DOHH2 (cell line): ENCODE data around the gene NALCN.

Source experiments
- H3F3A ChIP-seq: fragments of 200-600 bp; sonication (generic), shearing (Covaris generic); 2 replicates; pipeline ENCODE4 v1.6.0; 2016; ENCODE audit warnings: antibody characterized with exemption, mild to moderate bottlenecking; ENCODE audit not compliant: control insufficient read depth, insufficient read depth
- H3K27ac ChIP-seq: fragments of 200-600 bp; sonication (generic); 2 replicates; pipeline ENCODE4 v1.5.1; 2014; ENCODE audit warnings: low read depth, mild to moderate bottlenecking, low read length, moderate library complexity
- H3K27me3 ChIP-seq: fragments of 200-600 bp; sonication (generic); 2 replicates; pipeline ENCODE4 v1.6.1; 2014; ENCODE audit warnings: mild to moderate bottlenecking, low read length, mixed read lengths; ENCODE audit not compliant: control insufficient read depth
- H3K36me3 ChIP-seq: fragments of 200-600 bp; sonication (generic); 2 replicates; pipeline ENCODE4 v1.6.1; 2014; ENCODE audit warnings: mild to moderate bottlenecking, low read length, moderate library complexity, mixed read lengths; ENCODE audit not compliant: control insufficient read depth
- H3K4me1 ChIP-seq: fragments of 200-600 bp; sonication (generic); 2 replicates; pipeline ENCODE4 v1.6.1; 2014; ENCODE audit warnings: mild to moderate bottlenecking, low read length, mixed read lengths; ENCODE audit not compliant: control insufficient read depth
- H3K4me2 ChIP-seq: fragments of 200-600 bp; sonication (generic); 2 replicates; pipeline ENCODE4 v1.6.0; 2014; ENCODE audit warnings: mild to moderate bottlenecking, low read length, moderate library complexity
- H3K4me3 ChIP-seq: fragments of 200-600 bp; sonication (generic); 2 replicates; pipeline ENCODE4 v1.5.1; 2014; ENCODE audit warnings: mild to moderate bottlenecking, low read length, mixed read lengths
- H3K79me2 ChIP-seq: fragments of 200-600 bp; sonication (generic); 2 replicates; pipeline ENCODE4 v1.6.1; 2014; ENCODE audit warnings: mild to moderate bottlenecking, low read length, mixed read lengths; ENCODE audit not compliant: control insufficient read depth
- H3K9me2 ChIP-seq: fragments of 200-600 bp; sonication (generic); replicated peaks from 2 replicates; pipeline ENCODE4 v1.6.1; 2014; ENCODE audit warnings: mild to moderate bottlenecking, low read length, mixed read lengths; ENCODE audit not compliant: control insufficient read depth
- H3K9me3 ChIP-seq: fragments of 200-600 bp; sonication (generic); 2 replicates; pipeline ENCODE4 v1.6.1; 2014; ENCODE audit warnings: antibody characterized with exemption, low read length, mixed read lengths; ENCODE audit not compliant: control insufficient read depth, insufficient read depth
- H4K20me1 ChIP-seq: fragments of 200-600 bp; sonication (generic); 2 replicates; pipeline ENCODE4 v1.6.0; 2014; ENCODE audit warnings: low read depth, mild to moderate bottlenecking, antibody characterized with exemption, low read length, moderate library complexity; ENCODE audit not compliant: control insufficient read depth, insufficient read depth
- EZH2phosphoT487 ChIP-seq: fragments of 200-600 bp; sonication (generic); IDR thresholded peaks from 2 replicates; pipeline ENCODE4 v1.6.1; 2017; ENCODE audit warnings: borderline replicate concordance, mild to moderate bottlenecking, antibody characterized with exemption, low read length, moderate library complexity, mixed read lengths
- TF ChIP-seq, protein P1 (sequence below): fragments of 200-600 bp; sonication (generic); IDR thresholded peaks from one replicate; pipeline ENCODE4 v1.5.1; 2014; ENCODE audit warnings: antibody characterized with exemption, mild to moderate bottlenecking, low read depth, low read length; ENCODE audit not compliant: poor library complexity, severe bottlenecking

NALCN gene

DNA sequence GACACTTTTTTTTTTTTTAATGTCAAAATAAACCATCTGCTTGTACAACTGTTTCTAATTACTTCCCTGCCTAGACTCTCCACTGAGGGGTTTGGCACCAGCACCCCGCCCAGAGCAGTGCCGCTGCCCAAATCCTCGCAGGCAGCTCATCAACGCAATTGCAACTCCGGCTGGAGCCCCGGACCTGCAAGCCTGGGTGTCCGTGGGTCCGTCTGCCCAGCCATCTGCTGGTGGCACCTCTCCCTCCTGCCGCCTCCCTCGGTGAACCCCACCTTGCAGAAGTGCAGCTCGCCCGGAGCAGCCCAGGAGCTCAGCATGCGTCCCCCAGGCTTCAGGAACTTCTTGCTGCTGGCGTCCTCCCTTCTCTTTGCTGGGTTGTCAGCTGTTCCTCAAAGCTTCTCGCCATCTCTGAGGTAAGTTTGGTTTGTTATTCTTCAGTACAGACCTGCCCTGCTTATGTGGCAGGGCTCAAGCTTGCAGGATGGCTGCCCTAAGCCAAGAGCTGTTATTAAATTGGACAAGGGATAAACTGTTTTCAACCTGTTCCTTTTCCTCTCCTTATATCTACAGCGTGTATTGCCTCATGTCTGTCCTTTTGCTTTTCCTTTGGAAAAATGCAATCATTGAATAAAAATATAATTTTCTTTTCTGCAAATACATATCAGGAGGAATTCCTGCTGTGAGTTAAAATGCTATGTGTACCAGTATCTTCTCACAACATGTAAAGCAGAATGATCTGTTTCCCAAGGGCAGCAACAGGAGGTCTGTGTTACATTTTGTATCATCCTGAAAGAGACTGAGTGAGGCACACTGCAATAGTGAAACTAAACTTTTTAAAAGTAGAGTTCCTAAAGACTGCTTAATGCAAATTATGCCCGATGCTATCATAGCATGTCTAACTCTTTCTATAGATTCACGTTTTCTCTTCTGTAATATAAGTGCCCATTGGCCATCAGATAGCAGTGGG, 36.5 kb upstream of the NALCN start, which contains the start of gene ITGBL1:
TSS of gene ITGBL1 (plus strand) at position 157 of the 967 bp plus-strand sequence. CDS start at position 316, 159 bp downstream.
- Histone ChIP-seq H3K4me2 (no peak within 1 kb of the TSS), H3K27ac (no peak within 1 kb of the TSS), H3K36me3 (no peaks in the 10 kb centered on the region), H3K27me3 (no peaks in the 10 kb centered on the region; the same call in 1 of the 2 replicates), H3K4me3 (no peak within 1 kb of the TSS), H3K4me1 (no peaks in the 10 kb centered on the region), H3K9me3 (no peaks in the 10 kb centered on the region), H4K20me1 (no peaks in the 10 kb centered on the region), H3F3A (no peaks in the 10 kb centered on the region), H3K79me2 (no peaks in the 10 kb centered on the region), H3K9me2 (no peaks in the 10 kb centered on the region)
- TF ChIP-seq, protein P1, sequence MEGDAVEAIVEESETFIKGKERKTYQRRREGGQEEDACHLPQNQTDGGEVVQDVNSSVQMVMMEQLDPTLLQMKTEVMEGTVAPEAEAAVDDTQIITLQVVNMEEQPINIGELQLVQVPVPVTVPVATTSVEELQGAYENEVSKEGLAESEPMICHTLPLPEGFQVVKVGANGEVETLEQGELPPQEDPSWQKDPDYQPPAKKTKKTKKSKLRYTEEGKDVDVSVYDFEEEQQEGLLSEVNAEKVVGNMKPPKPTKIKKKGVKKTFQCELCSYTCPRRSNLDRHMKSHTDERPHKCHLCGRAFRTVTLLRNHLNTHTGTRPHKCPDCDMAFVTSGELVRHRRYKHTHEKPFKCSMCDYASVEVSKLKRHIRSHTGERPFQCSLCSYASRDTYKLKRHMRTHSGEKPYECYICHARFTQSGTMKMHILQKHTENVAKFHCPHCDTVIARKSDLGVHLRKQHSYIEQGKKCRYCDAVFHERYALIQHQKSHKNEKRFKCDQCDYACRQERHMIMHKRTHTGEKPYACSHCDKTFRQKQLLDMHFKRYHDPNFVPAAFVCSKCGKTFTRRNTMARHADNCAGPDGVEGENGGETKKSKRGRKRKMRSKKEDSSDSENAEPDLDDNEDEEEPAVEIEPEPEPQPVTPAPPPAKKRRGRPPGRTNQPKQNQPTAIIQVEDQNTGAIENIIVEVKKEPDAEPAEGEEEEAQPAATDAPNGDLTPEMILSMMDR: no peak
- TF ChIP-seq EZH2phosphoT487: no peak

DNA sequence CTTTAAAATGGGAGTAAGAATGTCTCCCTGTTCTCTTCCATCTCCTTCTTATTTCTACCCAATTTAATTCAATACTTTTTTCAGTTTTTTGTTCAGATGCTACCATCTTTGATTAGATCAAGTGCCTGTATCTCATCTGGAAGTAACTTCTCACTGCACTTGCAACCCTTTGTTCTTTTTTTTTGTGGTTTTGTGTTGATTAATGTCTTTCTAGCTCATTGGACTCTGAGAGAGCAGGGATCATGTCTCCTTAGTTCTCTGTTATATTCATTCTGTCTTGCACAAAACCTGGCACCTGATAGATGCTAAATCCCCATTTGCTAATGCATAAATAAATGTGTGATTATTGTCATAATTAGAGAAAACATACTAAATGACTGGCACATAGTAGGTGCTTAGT, 35.3 kb upstream of the NALCN start:
- H3K79me2 ChIP-seq: no peaks in the 10 kb centered on the region
- H3K27ac ChIP-seq: no peak overlapping the region
- H4K20me1 ChIP-seq: no peaks in the 10 kb centered on the region
- H3F3A ChIP-seq: no peaks in the 10 kb centered on the region
- no peaks in the 10 kb centered on the region for H3K36me3 ChIP-seq
- H3K9me3 ChIP-seq: no peaks in the 10 kb centered on the region
- no peaks in the 10 kb centered on the region for H3K4me1 ChIP-seq
- no peak for TF ChIP-seq EZH2phosphoT487
- TF ChIP-seq, protein P1: no peak
- H3K9me2 ChIP-seq: no peaks in the 10 kb centered on the region
- H3K27me3 ChIP-seq: no peaks in the 10 kb centered on the region; the same call in 1 of the 2 replicates
- no peak overlapping the region for H3K4me2 ChIP-seq
- no peak overlapping the region for H3K4me3 ChIP-seq

DNA sequence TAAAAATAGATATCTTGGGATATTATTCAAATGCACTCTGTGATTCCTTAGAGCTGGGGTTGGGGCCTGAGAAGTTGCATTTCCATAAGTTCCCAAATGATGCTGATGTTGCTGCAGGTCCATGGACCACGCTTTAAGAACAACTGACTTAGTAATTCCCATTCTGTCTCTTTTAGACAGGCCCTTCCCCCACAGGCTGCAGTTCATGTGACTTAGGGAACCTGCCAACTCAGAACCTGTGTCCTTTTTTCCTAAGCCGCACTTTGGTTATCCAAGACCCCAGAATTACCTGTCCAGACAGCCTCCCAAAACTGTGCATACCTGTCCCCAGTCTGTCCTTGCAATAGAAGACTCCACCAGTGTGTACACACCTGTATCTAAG, 34.4 kb upstream of the NALCN start:
- H3K79me2 ChIP-seq: no peaks in the 10 kb centered on the region
- H3F3A ChIP-seq: no peaks in the 10 kb centered on the region
- H3K9me2 ChIP-seq: no peaks in the 10 kb centered on the region
- H3K27ac ChIP-seq: no peak overlapping the region
- no peaks in the 10 kb centered on the region for H3K4me1 ChIP-seq
- no peaks in the 10 kb centered on the region; the same call in 1 of the 2 replicates for H3K27me3 ChIP-seq
- H4K20me1 ChIP-seq: no peaks in the 10 kb centered on the region
- no peak overlapping the region for H3K4me2 ChIP-seq
- TF ChIP-seq, protein P1: no peak
- no peak for TF ChIP-seq EZH2phosphoT487
- no peak overlapping the region for H3K4me3 ChIP-seq
- H3K36me3 ChIP-seq: no peaks in the 10 kb centered on the region
- H3K9me3 ChIP-seq: no peaks in the 10 kb centered on the region
